ENCODE measurements around the gene BDNF.
"Not testable (repeated sequence)": the region's sequence is repeated elsewhere in the genome, so short reads cannot be mapped to it uniquely, and the experiment has no call there.

Gene BDNF

DNA sequence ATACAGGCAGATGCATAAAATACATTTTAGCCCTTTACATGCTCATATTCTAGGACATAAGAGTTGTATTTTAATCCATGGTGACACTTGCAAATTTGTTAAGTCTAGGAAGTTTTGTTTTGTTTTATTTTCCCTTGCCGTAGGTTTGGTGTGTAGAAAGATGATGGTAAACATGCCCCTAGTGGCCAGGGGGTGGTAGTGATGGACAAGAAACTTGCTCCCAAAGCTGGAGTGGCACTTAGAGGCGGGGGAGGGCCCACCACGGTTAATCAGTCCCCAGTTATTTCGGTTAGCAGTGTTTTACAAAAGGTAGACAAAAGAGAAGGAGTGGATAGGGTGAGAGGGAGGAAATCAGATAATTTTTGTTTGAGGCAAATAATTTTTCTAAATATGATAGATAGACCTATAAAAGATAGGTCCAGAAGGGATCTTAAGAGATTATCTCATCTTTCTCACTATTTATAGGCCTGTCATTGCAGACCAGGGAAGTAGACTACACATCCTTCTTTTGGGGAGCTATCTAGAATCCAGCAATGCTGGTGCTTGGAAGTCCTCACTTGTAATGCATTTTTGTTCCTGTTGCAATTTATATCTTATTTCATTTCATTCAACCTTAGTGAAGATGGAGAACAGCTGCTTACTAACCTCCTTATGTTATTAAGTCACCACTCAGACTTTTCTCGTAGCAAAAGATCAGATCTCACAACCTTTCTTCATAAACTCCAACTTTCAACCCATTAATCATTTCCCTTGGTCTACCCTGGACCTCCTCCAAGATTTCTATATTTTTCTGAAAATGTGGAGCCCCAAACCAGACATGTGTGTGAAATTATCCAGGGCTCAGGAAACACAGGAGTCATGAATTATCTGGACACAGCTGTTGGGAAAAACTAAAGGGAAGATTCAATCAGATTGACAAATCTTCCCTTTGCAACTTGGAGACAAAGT lies 5.9 kb upstream of the BDNF start:
- DNase-seq = peak; percentile 20

- no peak for DNase-seq
Observed at GRCh38 chr11:27703481-27703880, 3.2 kb upstream of the BDNF start.

GRCh38 chr11:27702811-27703210 lies 2.6 kb upstream of the BDNF start:
- no peak for DNase-seq

- DNase-seq = peak; percentile 10
Observed at GRCh38 chr11:27701355-27702105, 1.3 kb upstream of the BDNF start.

GRCh38 chr11:27699926-27700350 lies 317 bp downstream of the BDNF start:
- DNase-seq = no peak

GRCh38 chr11:27699242-27699925 lies 871 bp downstream of the BDNF start:
- DNase-seq = no peak

DNA sequence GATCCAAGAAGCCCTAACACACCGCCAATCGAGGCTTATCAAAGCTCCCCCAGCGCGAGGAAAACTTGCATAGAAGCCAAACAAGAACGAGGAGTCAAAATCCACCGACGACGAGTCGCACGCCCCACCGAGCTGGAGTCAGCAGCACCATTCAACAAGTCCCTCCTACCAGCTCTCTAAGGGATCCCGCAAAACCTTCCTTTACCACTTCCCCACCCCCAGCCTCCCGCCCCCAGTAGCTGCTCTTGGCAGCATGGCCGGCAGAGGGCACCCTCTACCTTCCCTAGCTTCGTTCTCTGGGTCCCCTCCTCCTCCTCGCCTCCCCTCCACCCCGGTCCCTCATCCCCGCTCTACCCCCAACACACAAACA lies 1.4 kb downstream of the BDNF start:
- DNase-seq = peak; percentile 75

DNA sequence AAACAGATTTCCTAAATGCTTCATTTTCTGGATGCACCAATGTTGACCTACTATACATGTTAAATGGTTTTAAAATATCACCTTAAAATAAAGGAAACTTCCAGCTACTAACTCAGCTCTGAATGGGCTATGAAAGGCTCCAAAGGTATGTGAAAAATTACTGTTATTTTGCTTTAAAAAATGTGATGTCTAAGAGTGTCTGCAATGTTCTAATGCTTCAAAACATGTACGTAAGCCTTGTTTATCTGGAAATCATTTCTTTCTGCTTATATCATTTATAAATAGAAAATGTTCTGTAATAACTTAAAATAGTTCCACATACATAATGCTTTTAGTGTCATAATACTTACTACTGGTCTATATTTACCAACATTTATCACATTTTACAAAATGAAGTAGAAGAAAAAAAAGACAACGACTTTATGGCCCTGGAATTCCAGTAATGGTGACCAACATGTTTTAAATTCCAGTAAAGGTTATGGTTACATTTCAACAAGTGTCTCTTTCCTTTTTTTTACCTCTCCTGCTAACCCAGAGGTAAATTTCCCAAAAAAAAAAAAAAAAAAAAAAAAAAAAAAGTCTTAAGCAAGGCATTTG lies 2.5 kb downstream of the BDNF start:
- DNase-seq = no peak

- no peak for DNase-seq
Observed at GRCh38 chr11:27696961-27697360, 3.3 kb downstream of the BDNF start.

DNA sequence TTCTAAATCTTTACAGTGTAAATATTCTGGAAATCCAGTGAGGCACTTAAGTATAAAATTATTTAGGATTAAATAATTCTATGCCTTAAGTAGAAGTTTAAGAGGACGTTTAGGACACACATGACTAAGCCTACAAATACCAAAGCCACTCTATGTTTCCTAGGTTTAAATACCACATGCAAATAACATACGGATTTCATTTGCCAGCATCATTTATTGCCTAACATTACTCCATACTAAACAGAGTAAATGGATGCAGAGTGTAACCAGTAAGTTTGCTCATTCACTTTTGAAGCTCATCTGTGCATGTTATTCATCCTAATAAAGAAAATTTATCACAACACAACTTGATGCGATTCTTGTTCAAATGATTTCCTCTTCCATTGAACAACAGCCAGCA lies 4.1 kb downstream of the BDNF start:
- no peak for DNase-seq

GRCh38 chr11:27694992-27695391 lies 5.3 kb downstream of the BDNF start:
- DNase-seq = no peak

GRCh38 chr11:27693398-27693797 lies 6.9 kb downstream of the BDNF start:
- no peak for DNase-seq

DNA sequence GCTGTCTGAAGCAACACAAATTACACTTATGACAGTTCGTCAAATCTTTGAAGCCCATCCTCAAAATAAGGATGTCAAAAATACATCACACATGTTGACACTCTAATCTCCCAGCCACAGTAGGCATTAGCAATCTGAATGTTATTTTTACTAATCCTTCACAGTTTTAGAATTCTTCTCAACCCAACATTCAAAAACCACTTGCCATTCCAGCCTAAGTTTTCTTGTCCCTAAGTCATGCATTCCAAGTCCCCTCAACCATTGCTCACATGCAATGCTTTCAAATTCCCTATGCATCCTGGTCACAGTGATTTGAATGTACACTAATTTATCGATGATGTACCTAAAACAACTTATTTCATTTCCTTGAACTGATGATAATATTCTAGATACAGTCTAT lies 7.5 kb downstream of the BDNF start:
- DNase-seq = no peak

GRCh38 chr11:27688076-27688475 lies 12.2 kb downstream of the BDNF start:
- no peak for DNase-seq

GRCh38 chr11:27681664-27682063 lies 18.6 kb downstream of the BDNF start:
- no peak for DNase-seq

DNA sequence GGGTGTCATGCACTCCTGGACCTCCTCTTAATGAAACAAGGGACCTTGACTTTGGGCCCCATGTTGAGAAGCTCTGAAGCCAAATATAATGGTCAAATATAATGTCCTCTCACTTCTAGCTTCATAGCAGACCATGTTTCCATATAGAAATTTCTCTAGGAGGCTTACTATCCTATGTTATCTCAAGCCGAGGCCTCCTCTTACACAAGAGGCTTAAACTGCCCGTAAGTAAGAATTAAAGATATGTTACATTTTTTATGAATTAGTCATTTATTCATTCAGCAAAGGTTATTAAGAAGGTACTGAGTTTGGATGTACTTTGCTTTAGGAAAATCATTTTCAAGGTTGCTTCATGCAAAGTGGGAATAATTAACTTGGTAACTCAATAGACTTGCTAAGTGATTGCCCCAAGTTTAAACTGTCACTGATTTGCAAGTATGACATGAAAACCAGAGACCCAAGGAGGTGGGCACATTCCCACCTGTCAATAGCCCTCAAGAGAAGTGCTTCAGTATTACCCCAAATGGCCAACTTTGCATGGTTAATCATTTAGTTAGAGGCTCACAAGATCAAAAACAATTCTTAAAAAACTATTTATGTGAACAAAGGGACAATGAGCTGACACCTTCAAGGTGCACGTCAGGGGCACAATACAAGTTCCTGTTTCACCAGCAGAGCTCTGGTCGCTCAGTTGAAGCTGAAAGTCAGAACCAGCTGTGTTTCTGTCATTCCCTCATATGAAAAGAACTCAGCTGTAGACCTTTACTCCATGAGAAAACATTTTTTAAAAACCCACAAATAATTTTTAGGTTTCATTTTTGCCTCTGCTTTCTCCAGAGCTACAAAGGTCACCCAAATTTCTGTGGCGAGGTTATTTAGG lies 20.9 kb downstream of the BDNF start:
- DNase-seq = no peak

DNA sequence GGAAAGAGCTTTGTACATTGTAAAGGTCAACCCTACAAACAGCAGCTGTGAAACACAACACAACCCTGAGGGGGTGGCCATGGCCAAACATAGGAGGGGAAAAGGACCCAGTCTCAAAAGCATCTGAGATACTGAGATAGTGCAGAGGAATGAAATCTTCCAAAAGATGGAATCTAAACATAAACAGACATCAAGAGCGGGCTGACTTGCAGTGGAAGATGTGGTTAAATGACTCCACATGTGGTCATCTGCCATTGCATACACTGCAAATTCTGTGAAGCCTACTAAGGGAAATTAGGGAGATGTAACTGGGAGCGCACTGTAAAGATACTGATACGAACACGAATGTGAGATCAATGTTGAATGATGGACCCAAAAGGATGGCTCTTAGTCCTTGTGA lies 22.0 kb downstream of the BDNF start:
- no peak for DNase-seq

- DNase-seq = no peak
Observed at GRCh38 chr11:27677108-27677507, 23.1 kb downstream of the BDNF start.

DNA sequence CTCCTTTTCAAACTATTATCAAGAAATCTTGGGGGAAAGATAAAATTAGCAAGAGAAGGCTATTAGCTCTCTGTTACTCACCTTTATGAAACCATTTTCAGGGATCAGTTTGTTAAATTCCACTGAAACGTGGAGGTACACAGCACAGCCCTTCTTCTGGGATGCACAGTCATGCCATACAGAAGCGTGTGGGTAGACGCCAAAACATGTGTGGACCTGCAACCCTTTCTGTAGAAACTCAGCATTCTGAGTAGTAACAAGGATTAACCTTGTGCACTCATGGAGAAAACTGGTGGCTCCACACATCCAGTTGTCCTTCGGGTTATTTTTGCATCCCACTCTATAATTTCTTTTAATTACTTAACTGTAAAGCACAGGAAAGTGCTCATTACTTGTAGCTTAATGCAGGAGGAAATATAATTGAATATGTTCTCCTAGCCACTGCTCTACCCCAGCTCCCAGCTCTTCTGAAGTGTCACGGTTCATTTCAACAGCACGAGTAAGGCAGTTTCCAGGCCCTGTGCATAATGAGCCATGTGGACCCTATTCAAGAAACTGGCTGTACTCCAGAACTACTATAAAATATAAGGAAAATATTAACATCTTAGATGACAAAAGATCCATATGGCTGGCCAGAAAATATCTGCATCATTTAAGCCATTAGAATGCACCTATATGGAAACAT lies 26.1 kb downstream of the BDNF start:
- no peak for DNase-seq

DNA sequence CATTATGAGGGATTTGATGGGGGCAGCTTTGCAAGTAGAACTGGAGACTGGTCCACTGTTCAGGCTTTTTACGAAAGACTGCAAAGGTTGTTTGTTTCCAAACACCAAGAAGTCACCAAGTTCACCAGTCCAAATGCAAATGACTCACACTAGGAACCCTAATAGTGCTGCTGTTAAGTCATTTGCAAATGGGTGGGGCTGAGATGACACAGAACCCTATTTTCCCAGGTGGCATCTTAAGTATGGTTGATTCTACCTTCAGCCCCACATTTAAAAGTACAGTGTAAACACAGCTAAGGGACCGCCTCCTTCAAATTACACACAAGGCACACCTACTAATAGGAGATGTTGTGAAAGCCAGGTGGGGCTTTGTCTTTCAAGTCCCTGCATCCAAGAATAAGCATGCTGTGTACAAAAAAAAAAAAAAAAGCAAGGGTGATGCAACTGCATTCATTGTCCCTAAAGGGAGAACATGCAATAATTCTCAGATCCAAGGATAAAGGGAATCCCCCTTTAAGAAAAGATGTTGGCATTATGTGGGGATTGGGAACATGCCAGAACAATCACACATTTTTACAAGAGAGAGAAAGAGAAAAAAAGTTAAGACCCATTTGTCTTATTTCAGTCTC lies 27.3 kb downstream of the BDNF start:
- DNase-seq = no peak

GRCh38 chr11:27665508-27666101 lies 34.6 kb downstream of the BDNF start:
- DNase-seq = not testable (repeated sequence)
